SK-N-SH treated with all-trans-retinoic acid at 6 μM for 48 hours (cell line): ENCODE measurements around the gene FGF22.

Source experiments
- ATAC-seq: fragments of 200-7000 bp; cut with Tn5 transposase; 3 replicates; pipeline ENCODE4 v1.9.1; 2020; ENCODE audit warnings: mild to moderate bottlenecking, moderate library complexity
- ARNTL ChIP-seq: fragments of 450-650 bp; formaldehyde crosslinking; IDR thresholded peaks from 2 replicates; pipeline ENCODE4 v1.5.0; 2020; ENCODE audit warnings: low read depth, mild to moderate bottlenecking, moderate library complexity, borderline replicate concordance
- BACH2 ChIP-seq: fragments of 250-450 bp; sonication (Bioruptor Pico); IDR thresholded peaks from 2 replicates; pipeline ENCODE4 v1.9.0; 2021; ENCODE audit warnings: mild to moderate bottlenecking, borderline replicate concordance
- CSDC2 ChIP-seq: fragments of 250-450 bp; sonication (Bioruptor Pico); IDR thresholded peaks from 2 replicates; pipeline ENCODE4 v1.5.0; 2020; ENCODE audit warnings: mild to moderate bottlenecking, moderate library complexity
- ESRRG ChIP-seq: fragments of 250-450 bp; sonication (Bioruptor Pico); IDR thresholded peaks from 2 replicates; pipeline ENCODE4 v1.6.1; 2021; ENCODE audit warnings: mild to moderate bottlenecking
- GLIS3 ChIP-seq: fragments of 250-450 bp; sonication (Bioruptor Pico); IDR thresholded peaks from 2 replicates; pipeline ENCODE4 v1.5.0; 2020; ENCODE audit warnings: mild to moderate bottlenecking, moderate library complexity
- ISL1 ChIP-seq: fragments of 250-450 bp; sonication (Bioruptor Pico); IDR thresholded peaks from 2 replicates; pipeline ENCODE4 v2.1.2; 2022; ENCODE audit warnings: mild to moderate bottlenecking, moderate library complexity
- OSR1 ChIP-seq: fragments of 250-450 bp; sonication (Bioruptor Pico); IDR thresholded peaks from 2 replicates; pipeline ENCODE4 v1.8.0; 2022; ENCODE audit warnings: moderate library complexity, mild to moderate bottlenecking, inconsistent platforms
- PPARA ChIP-seq: fragments of 250-450 bp; sonication (Bioruptor Pico); IDR thresholded peaks from 2 replicates; pipeline ENCODE4 v1.5.0; 2020; ENCODE audit warnings: mild to moderate bottlenecking, borderline replicate concordance
- RARB ChIP-seq: fragments of 250-450 bp; sonication (Bioruptor Pico); IDR thresholded peaks from 2 replicates; pipeline ENCODE4 v1.8.0; 2021; ENCODE audit warnings: mild to moderate bottlenecking, moderate library complexity
- SNAI2 ChIP-seq: fragments of 250-450 bp; sonication (Bioruptor Pico); IDR thresholded peaks from 2 replicates; pipeline ENCODE4 v1.5.0; 2020; ENCODE audit warnings: mild to moderate bottlenecking, moderate library complexity
- TCF4 ChIP-seq: fragments of 250-450 bp; sonication (Bioruptor Pico); IDR thresholded peaks from 2 replicates; pipeline ENCODE4 v1.8.0; 2021; ENCODE audit warnings: mild to moderate bottlenecking, moderate library complexity, borderline replicate concordance
- TOX ChIP-seq: fragments of 250-450 bp; sonication (Bioruptor Pico); IDR thresholded peaks from 2 replicates; pipeline ENCODE4 v1.8.0; 2021; ENCODE audit warnings: mild to moderate bottlenecking, moderate library complexity, borderline replicate concordance
- ZC3H10 ChIP-seq: fragments of 250-450 bp; sonication (Bioruptor Pico); IDR thresholded peaks from 2 replicates; pipeline ENCODE4 v1.5.1; 2021; ENCODE audit warnings: mild to moderate bottlenecking, moderate library complexity
- ZFP3 ChIP-seq: fragments of 250-450 bp; sonication (Bioruptor Pico); IDR thresholded peaks from 2 replicates; pipeline ENCODE4 v1.5.0; 2020; ENCODE audit warnings: mild to moderate bottlenecking, moderate library complexity
- ZFP30 ChIP-seq: fragments of 450-650 bp; formaldehyde crosslinking; IDR thresholded peaks from 2 replicates; pipeline ENCODE4 v1.5.0; 2022; ENCODE audit warnings: mild to moderate bottlenecking, moderate library complexity
- ZNF565 ChIP-seq: fragments of 450-650 bp; formaldehyde crosslinking; conservative IDR thresholded peaks from 2 replicates; pipeline ENCODE4 v1.5.0; 2020; ENCODE audit warnings: low read depth, mild to moderate bottlenecking, moderate library complexity
- ZNF70 ChIP-seq: fragments of 450-650 bp; formaldehyde crosslinking; IDR thresholded peaks from 2 replicates; pipeline ENCODE4 v1.5.0; 2020; ENCODE audit warnings: mild to moderate bottlenecking, moderate library complexity
- ZNF8 ChIP-seq: fragments of 450-650 bp; formaldehyde crosslinking; IDR thresholded peaks from 2 replicates; pipeline ENCODE4 v1.5.0; 2020; ENCODE audit warnings: mild to moderate bottlenecking, moderate library complexity
- TF ChIP-seq, protein P1 (sequence below): fragments of 250-450 bp; sonication (Bioruptor Pico); IDR thresholded peaks from 2 replicates; pipeline ENCODE4 v1.8.0; 2021; ENCODE audit warnings: low read depth, mild to moderate bottlenecking, moderate library complexity, borderline replicate concordance
- TF ChIP-seq, protein P2 (sequence below): fragments of 250-450 bp; sonication (Bioruptor Pico); IDR thresholded peaks from 2 replicates; pipeline ENCODE4 v1.8.0; 2020; ENCODE audit warnings: mild to moderate bottlenecking, moderate library complexity, borderline replicate concordance
- TF ChIP-seq, protein P3 (sequence below): fragments of 250-450 bp; sonication (Bioruptor Pico); IDR thresholded peaks from 2 replicates; pipeline ENCODE4 v1.5.1; 2021; ENCODE audit warnings: mild to moderate bottlenecking, moderate library complexity
- TF ChIP-seq, protein P4 (sequence below): fragments of 250-450 bp; sonication (Bioruptor Pico); IDR thresholded peaks from 2 replicates; pipeline ENCODE4 v1.5.0; 2020; ENCODE audit warnings: mild to moderate bottlenecking, moderate library complexity
- TF ChIP-seq, protein P5 (sequence below): fragments of 250-450 bp; sonication (Bioruptor Pico); IDR thresholded peaks from 2 replicates; pipeline ENCODE4 v1.5.1; 2020; ENCODE audit warnings: low read depth, mild to moderate bottlenecking, moderate library complexity

FGF22 gene

DNA sequence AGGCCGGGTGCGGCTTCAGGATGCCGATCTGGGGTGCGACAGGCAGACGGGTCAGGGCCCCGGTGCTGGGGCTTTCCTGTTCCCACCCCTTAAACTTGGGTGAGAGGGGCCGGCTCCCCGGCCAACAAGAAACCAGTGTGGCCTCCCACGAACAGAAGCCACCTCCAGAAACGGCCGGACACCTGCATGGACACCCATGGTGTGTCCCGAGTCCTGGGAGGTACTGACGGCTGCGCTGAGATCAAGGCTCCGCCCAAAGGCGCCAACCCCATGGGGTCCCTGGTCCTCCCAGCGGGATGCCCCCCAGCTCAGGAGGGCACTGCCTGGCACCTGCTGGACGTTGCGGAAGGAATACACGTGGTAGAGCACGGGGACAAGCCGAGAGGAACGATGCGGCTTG, 17.9 kb upstream of the FGF22 start:
- no peak for TF ChIP-seq TCF4 (CRISPR knock-in tag)
- no peak for TF ChIP-seq BACH2
- no peak for TF ChIP-seq ZC3H10 (CRISPR knock-in tag)
- no peak for TF ChIP-seq ZNF565 (CRISPR knock-in tag)
- TF ChIP-seq ISL1 (CRISPR knock-in tag): no peak
- TF ChIP-seq RARB: no peak
- TF ChIP-seq, protein P1, sequence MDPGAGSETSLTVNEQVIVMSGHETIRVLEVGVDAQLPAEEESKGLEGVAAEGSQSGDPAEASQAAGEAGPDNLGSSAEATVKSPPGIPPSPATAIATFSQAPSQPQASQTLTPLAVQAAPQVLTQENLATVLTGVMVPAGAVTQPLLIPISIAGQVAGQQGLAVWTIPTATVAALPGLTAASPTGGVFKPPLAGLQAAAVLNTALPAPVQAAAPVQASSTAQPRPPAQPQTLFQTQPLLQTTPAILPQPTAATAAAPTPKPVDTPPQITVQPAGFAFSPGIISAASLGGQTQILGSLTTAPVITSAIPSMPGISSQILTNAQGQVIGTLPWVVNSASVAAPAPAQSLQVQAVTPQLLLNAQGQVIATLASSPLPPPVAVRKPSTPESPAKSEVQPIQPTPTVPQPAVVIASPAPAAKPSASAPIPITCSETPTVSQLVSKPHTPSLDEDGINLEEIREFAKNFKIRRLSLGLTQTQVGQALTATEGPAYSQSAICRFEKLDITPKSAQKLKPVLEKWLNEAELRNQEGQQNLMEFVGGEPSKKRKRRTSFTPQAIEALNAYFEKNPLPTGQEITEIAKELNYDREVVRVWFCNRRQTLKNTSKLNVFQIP (CRISPR knock-in tag): no peak
- no peak for TF ChIP-seq SNAI2
- TF ChIP-seq ZFP30 (CRISPR knock-in tag): no peak
- no peak for TF ChIP-seq ZNF70 (CRISPR knock-in tag)
- TF ChIP-seq, protein P2, sequence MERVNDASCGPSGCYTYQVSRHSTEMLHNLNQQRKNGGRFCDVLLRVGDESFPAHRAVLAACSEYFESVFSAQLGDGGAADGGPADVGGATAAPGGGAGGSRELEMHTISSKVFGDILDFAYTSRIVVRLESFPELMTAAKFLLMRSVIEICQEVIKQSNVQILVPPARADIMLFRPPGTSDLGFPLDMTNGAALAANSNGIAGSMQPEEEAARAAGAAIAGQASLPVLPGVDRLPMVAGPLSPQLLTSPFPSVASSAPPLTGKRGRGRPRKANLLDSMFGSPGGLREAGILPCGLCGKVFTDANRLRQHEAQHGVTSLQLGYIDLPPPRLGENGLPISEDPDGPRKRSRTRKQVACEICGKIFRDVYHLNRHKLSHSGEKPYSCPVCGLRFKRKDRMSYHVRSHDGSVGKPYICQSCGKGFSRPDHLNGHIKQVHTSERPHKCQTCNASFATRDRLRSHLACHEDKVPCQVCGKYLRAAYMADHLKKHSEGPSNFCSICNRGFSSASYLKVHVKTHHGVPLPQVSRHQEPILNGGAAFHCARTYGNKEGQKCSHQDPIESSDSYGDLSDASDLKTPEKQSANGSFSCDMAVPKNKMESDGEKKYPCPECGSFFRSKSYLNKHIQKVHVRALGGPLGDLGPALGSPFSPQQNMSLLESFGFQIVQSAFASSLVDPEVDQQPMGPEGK: no peak
- no peak for TF ChIP-seq PPARA (CRISPR knock-in tag)
- TF ChIP-seq ZFP3 (CRISPR knock-in tag): no peak
- TF ChIP-seq ARNTL (CRISPR knock-in tag): no peak
- TF ChIP-seq GLIS3 (CRISPR knock-in tag): no peak
- ATAC-seq: no peak

DNA sequence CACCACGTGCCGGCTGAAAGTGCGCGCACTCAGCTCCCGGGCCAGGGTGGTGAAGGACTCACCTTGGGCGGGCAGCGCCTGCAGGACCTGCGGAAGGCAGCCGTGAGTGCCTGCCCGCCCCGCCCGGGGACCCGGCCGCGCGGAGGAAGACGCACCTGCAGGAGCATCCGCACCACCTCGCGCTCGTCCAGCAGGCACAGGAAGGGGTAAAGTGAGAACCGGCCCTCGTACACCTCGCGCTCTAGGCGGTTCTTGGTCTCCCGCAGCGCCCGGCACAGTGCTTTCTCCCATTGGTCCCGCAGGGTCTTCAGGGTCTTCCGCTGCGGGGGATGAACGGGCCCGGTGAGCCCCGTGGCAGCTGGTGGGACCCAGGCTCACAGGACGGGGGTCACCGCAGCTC, 17.0 kb upstream of the FGF22 start:
- TF ChIP-seq, protein P3, sequence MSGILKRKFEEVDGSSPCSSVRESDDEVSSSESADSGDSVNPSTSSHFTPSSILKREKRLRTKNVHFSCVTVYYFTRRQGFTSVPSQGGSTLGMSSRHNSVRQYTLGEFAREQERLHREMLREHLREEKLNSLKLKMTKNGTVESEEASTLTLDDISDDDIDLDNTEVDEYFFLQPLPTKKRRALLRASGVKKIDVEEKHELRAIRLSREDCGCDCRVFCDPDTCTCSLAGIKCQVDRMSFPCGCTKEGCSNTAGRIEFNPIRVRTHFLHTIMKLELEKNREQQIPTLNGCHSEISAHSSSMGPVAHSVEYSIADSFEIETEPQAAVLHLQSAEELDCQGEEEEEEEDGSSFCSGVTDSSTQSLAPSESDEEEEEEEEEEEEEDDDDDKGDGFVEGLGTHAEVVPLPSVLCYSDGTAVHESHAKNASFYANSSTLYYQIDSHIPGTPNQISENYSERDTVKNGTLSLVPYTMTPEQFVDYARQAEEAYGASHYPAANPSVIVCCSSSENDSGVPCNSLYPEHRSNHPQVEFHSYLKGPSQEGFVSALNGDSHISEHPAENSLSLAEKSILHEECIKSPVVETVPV (CRISPR knock-in tag): no peak
- TF ChIP-seq, protein P4, sequence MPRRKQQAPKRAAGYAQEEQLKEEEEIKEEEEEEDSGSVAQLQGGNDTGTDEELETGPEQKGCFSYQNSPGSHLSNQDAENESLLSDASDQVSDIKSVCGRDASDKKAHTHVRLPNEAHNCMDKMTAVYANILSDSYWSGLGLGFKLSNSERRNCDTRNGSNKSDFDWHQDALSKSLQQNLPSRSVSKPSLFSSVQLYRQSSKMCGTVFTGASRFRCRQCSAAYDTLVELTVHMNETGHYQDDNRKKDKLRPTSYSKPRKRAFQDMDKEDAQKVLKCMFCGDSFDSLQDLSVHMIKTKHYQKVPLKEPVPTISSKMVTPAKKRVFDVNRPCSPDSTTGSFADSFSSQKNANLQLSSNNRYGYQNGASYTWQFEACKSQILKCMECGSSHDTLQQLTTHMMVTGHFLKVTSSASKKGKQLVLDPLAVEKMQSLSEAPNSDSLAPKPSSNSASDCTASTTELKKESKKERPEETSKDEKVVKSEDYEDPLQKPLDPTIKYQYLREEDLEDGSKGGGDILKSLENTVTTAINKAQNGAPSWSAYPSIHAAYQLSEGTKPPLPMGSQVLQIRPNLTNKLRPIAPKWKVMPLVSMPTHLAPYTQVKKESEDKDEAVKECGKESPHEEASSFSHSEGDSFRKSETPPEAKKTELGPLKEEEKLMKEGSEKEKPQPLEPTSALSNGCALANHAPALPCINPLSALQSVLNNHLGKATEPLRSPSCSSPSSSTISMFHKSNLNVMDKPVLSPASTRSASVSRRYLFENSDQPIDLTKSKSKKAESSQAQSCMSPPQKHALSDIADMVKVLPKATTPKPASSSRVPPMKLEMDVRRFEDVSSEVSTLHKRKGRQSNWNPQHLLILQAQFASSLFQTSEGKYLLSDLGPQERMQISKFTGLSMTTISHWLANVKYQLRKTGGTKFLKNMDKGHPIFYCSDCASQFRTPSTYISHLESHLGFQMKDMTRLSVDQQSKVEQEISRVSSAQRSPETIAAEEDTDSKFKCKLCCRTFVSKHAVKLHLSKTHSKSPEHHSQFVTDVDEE (CRISPR knock-in tag): no peak
- TF ChIP-seq ESRRG (CRISPR knock-in tag) (no peak), ZC3H10 (CRISPR knock-in tag) (no peak), OSR1 (CRISPR knock-in tag) (no peak), ARNTL (CRISPR knock-in tag) (no peak), ZNF8 (CRISPR knock-in tag) (no peak), ISL1 (CRISPR knock-in tag) (no peak), BACH2 (no peak), ZFP30 (CRISPR knock-in tag) (no peak), TOX (no peak), ZFP3 (CRISPR knock-in tag) (no peak), RARB (no peak), CSDC2 (no peak)
- TF ChIP-seq, protein P5, sequence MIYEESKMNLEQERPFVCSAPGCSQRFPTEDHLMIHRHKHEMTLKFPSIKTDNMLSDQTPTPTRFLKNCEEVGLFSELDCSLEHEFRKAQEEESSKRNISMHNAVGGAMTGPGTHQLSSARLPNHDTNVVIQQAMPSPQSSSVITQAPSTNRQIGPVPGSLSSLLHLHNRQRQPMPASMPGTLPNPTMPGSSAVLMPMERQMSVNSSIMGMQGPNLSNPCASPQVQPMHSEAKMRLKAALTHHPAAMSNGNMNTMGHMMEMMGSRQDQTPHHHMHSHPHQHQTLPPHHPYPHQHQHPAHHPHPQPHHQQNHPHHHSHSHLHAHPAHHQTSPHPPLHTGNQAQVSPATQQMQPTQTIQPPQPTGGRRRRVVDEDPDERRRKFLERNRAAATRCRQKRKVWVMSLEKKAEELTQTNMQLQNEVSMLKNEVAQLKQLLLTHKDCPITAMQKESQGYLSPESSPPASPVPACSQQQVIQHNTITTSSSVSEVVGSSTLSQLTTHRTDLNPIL (CRISPR knock-in tag): no peak
- no peak for ATAC-seq
